Loucy (cell line): Measurements from ENCODE around the gene SLC26A8.

Experiments used
- H2AFZ ChIP-seq: fragments of 200-600 bp; sonication (generic); 2 replicates; pipeline ENCODE4 v1.6.0; 2016; ENCODE audit warnings: antibody characterized with exemption, mild to moderate bottlenecking, low read length, moderate library complexity
- H3F3A ChIP-seq: fragments of 200-600 bp; 2 replicates; pipeline ENCODE4 v1.6.0; 2016; ENCODE audit warnings: antibody characterized with exemption, low read depth, mild to moderate bottlenecking
- H3K27me3 ChIP-seq: fragments of 200-600 bp; sonication (generic); 2 replicates; pipeline ENCODE4 v1.6.1; 2014; ENCODE audit warnings: low read length, mild to moderate bottlenecking; ENCODE audit not compliant: insufficient read depth, poor library complexity, severe bottlenecking
- H3K36me3 ChIP-seq: fragments of 200-600 bp; sonication (generic); 2 replicates; pipeline ENCODE4 v1.6.1; 2016; ENCODE audit warnings: low read length; ENCODE audit not compliant: insufficient read depth
- H3K4me1 ChIP-seq: fragments of 200-600 bp; sonication (generic); 2 replicates; pipeline ENCODE4 v1.5.1; 2014; ENCODE audit warnings: low read length, mild to moderate bottlenecking; ENCODE audit not compliant: insufficient read depth, poor library complexity, severe bottlenecking
- H3K4me2 ChIP-seq: fragments of 200-600 bp; sonication (generic); 2 replicates; pipeline ENCODE4 v1.6.0; 2014; ENCODE audit warnings: antibody characterized with exemption, low read length, low read depth, mild to moderate bottlenecking; ENCODE audit not compliant: poor library complexity, severe bottlenecking
- H3K4me3 ChIP-seq: fragments of 200-600 bp; sonication (generic); 2 replicates; pipeline ENCODE4 v1.5.1; 2014; ENCODE audit warnings: low read length, mild to moderate bottlenecking, mixed read lengths; ENCODE audit not compliant: poor library complexity, severe bottlenecking
- H3K79me2 ChIP-seq: fragments of 200-600 bp; sonication (generic); 2 replicates; pipeline ENCODE4 v1.6.1; 2014; ENCODE audit warnings: low read length; ENCODE audit not compliant: insufficient read depth
- H3K9ac ChIP-seq: fragments of 200-600 bp; sonication (generic); 2 replicates; pipeline ENCODE4 v1.6.0; 2014; ENCODE audit warnings: mild to moderate bottlenecking, low read depth, low read length, moderate library complexity; ENCODE audit not compliant: poor library complexity, severe bottlenecking
- H3K9me2 ChIP-seq: fragments of 200-600 bp; sonication (generic); replicated peaks from 2 replicates; pipeline ENCODE4 v1.6.1; 2016; ENCODE audit warnings: low read depth, low read length, mixed read lengths
- H3K9me3 ChIP-seq: fragments of 200-600 bp; sonication (generic); 2 replicates; pipeline ENCODE4 v1.6.1; 2014; ENCODE audit warnings: mild to moderate bottlenecking, antibody characterized with exemption, low read length, low read depth; ENCODE audit not compliant: insufficient read depth
- H4K20me1 ChIP-seq: fragments of 200-600 bp; sonication (generic); 2 replicates; pipeline ENCODE4 v1.6.0; 2014; ENCODE audit warnings: antibody characterized with exemption, low read length, mild to moderate bottlenecking; ENCODE audit not compliant: insufficient read depth, poor library complexity, severe bottlenecking
- CTCF ChIP-seq: fragments of 200-600 bp; sonication (generic); conservative IDR thresholded peaks from 2 replicates; pipeline ENCODE4 v1.5.1; 2014; ENCODE audit warnings: mild to moderate bottlenecking, antibody characterized with exemption, low read length
- EZH2phosphoT487 ChIP-seq: fragments of 200-600 bp; IDR thresholded peaks from 2 replicates; pipeline ENCODE4 v1.6.1; 2018; ENCODE audit warnings: antibody characterized with exemption, mild to moderate bottlenecking, moderate library complexity, borderline replicate concordance

SLC26A8 gene

GRCh38 chr6:35931120-35931561, 93.3 kb downstream of the SLC26A8 start:
- Histone ChIP-seq H2AFZ (no peak overlapping the region), H4K20me1 (no peaks in the 10 kb centered on the region), H3K36me3 (no peaks in the 10 kb centered on the region), H3K4me1 (peaks cover 7% of the 10 kb centered on the region), H3K9ac (no peak overlapping the region), H3F3A (peaks cover 6% of the 10 kb centered on the region), H3K79me2 (no peaks in the 10 kb centered on the region), H3K4me2 (no peak overlapping the region), H3K27me3 (no peaks in the 10 kb centered on the region), H3K4me3 (no peak overlapping the region), H3K9me3 (0 out of 2 replicates have a peak, but pooled peaks cover 4% of the 10 kb centered on the region), H3K9me2 (no peaks in the 10 kb centered on the region)
- TF ChIP-seq EZH2phosphoT487, result no peak
- no peak for TF ChIP-seq CTCF

- H3K4me2 ChIP-seq, result no peak overlapping the region
- no peak for TF ChIP-seq CTCF
- no peak for TF ChIP-seq EZH2phosphoT487
- peaks cover 7% of the 10 kb centered on the region for H3K4me1 ChIP-seq
- no peaks in the 10 kb centered on the region for H3K27me3 ChIP-seq
- H3K36me3 ChIP-seq, result no peaks in the 10 kb centered on the region
- peaks cover 6% of the 10 kb centered on the region for H3F3A ChIP-seq
- no peaks in the 10 kb centered on the region for H3K9me2 ChIP-seq
- H3K9me3 ChIP-seq, result 0 out of 2 replicates have a peak, but pooled peaks cover 4% of the 10 kb centered on the region
- no peak overlapping the region for H3K9ac ChIP-seq
- no peak overlapping the region for H2AFZ ChIP-seq
- no peaks in the 10 kb centered on the region for H3K79me2 ChIP-seq
- no peaks in the 10 kb centered on the region for H4K20me1 ChIP-seq
- H3K4me3 ChIP-seq, result no peak overlapping the region
Observed at GRCh38 chr6:35929601-35930000, 94.8 kb downstream of the SLC26A8 start.

- Histone ChIP-seq H3K4me1 (peaks cover 12% of the 10 kb centered on the region), H3K4me3 (no peak overlapping the region), H3F3A (no peaks in the 10 kb centered on the region), H4K20me1 (no peaks in the 10 kb centered on the region), H2AFZ (no peak overlapping the region), H3K79me2 (peaks cover 3% of the 10 kb centered on the region; the same call in 1 of the 2 replicates), H3K9ac (no peak overlapping the region), H3K27me3 (no peaks in the 10 kb centered on the region), H3K36me3 (no peaks in the 10 kb centered on the region), H3K4me2 (no peak overlapping the region), H3K9me3 (0 out of 2 replicates have a peak, but pooled peaks cover 4% of the 10 kb centered on the region), H3K9me2 (no peaks in the 10 kb centered on the region)
- TF ChIP-seq EZH2phosphoT487, result no peak
- no peak for TF ChIP-seq CTCF
Observed at GRCh38 chr6:35926509-35927215, 97.8 kb downstream of the SLC26A8 start.
